Measurements from ENCODE around the gene SNX30. TPM values are rescaled to one million over a fixed set of nuclear protein-coding genes. Genes with fewer than 3 reads are reported as not detected.
A peak's percentile ranks its signal among the peaks of the same experiment; 100 is the strongest.

Gene SNX30
- total RNA-seq, 4 donors from 2014 or later, result 6.2 to 18.2 (median 10.4) TPM

- Histone ChIP-seq H3K27ac (peak overlapping the region in 1 of 4 donors; percentile 19), H3K36me3 (peaks cover 0 to 8% of the 10 kb centered on the region in 2 donors), H3K4me3 (no peak overlapping the region), H3K4me1 (peaks cover 0 to 14% (median 0%) of the 10 kb centered on the region in 3 donors), H3K9me3 (no peaks in the 10 kb centered on the region), H3K27me3 (no peaks in the 10 kb centered on the region)
- ATAC-seq, result peak; percentile 87
- TF ChIP-seq EP300 (IDR thresholded peaks at IDR 0.05) (no peak), POLR2A (IDR thresholded peaks at IDR 0.05) (no peak), POLR2AphosphoS5 (IDR thresholded peaks at IDR 0.05) (no peak), CTCF (IDR thresholded peaks at IDR 0.05) (peak; percentile 51 to 74 (median 59))
- 20 to 56% methylated on average over 3 to 6 of the region's 7 CpGs for WGBS, 2 donors (ENCODE audit: low coverage in 1 of 2)
Measured at GRCh38 chr9:112819635-112820496, 69.3 kb downstream of the SNX30 start.

- Histone ChIP-seq H3K27ac (no peak overlapping the region), H3K36me3 (peaks cover 0 to 8% of the 10 kb centered on the region in 2 donors), H3K4me1 (peaks cover 0 to 14% (median 0%) of the 10 kb centered on the region in 3 donors), H3K4me3 (no peak overlapping the region), H3K27me3 (no peaks in the 10 kb centered on the region), H3K9me3 (no peaks in the 10 kb centered on the region)
- TF ChIP-seq EP300 (IDR thresholded peaks at IDR 0.05), result no peak
- no peak for TF ChIP-seq CTCF (IDR thresholded peaks at IDR 0.05)
- TF ChIP-seq POLR2A (IDR thresholded peaks at IDR 0.05), result no peak
- no peak for TF ChIP-seq POLR2AphosphoS5 (IDR thresholded peaks at IDR 0.05)
- no peak for ATAC-seq
- WGBS, 2 donors (ENCODE audit: low coverage in 1 of 2), result 72 to 73% methylated on average over 4 of the region's 4 CpGs
Measured at GRCh38 chr9:112820881-112821280, 70.3 kb downstream of the SNX30 start.

GRCh38 chr9:112822618-112823017, 72.1 kb downstream of the SNX30 start:
- no peak for ATAC-seq
- peaks cover 0 to 11% (median 0%) of the 10 kb centered on the region in 3 donors for H3K4me1 ChIP-seq
- no peak overlapping the region for H3K4me3 ChIP-seq
- no peaks in the 10 kb centered on the region for H3K27me3 ChIP-seq
- 92 to 94% methylated on average over 3 of the region's 3 CpGs for WGBS, 2 donors (ENCODE audit: low coverage in 1 of 2)
- H3K27ac ChIP-seq, result no peak overlapping the region
- H3K36me3 ChIP-seq, result peaks cover 0 to 8% of the 10 kb centered on the region in 2 donors
- H3K9me3 ChIP-seq, result no peaks in the 10 kb centered on the region
- TF ChIP-seq POLR2AphosphoS5 (IDR thresholded peaks at IDR 0.05), result no peak
- TF ChIP-seq EP300 (IDR thresholded peaks at IDR 0.05), result no peak
- no peak for TF ChIP-seq POLR2A (IDR thresholded peaks at IDR 0.05)
- no peak for TF ChIP-seq CTCF (IDR thresholded peaks at IDR 0.05)

GRCh38 chr9:112823257-112823656, 72.7 kb downstream of the SNX30 start:
- Histone ChIP-seq H3K36me3 (peaks cover 0 to 4% of the 10 kb centered on the region in 2 donors), H3K27ac (no peak overlapping the region), H3K9me3 (no peaks in the 10 kb centered on the region), H3K4me1 (peaks cover 0 to 9% (median 0%) of the 10 kb centered on the region in 3 donors), H3K4me3 (no peak overlapping the region), H3K27me3 (no peaks in the 10 kb centered on the region)
- ATAC-seq, result no peak
- TF ChIP-seq CTCF (IDR thresholded peaks at IDR 0.05), result no peak
- 68 to 69% methylated on average over 3 of the region's 3 CpGs for WGBS, 2 donors (ENCODE audit: low coverage in 1 of 2)

Measured in gastroesophageal sphincter (tissue), 4 donors.